ACC112 (cell line): Measurements from ENCODE around the gene CTNNBIP1.
"Not testable (repeated sequence)": the region's sequence is repeated elsewhere in the genome, so short reads cannot be mapped to it uniquely, and the experiment has no call there.

ENCODE experiments used
- H2AFZ ChIP-seq: fragments of 200-600 bp; sonication (generic); one replicate; pipeline ENCODE4 v1.6.0; 2017; ENCODE audit warnings: antibody characterized with exemption, low read length; ENCODE audit not compliant: unreplicated experiment
- H3K27ac ChIP-seq: fragments of 200-600 bp; sonication (generic); 2 replicates; pipeline ENCODE4 v1.5.1; 2014; ENCODE audit warnings: low read depth, mild to moderate bottlenecking, antibody characterized with exemption, low read length, moderate library complexity
- H3K27me3 ChIP-seq: fragments of 200-600 bp; sonication (generic); 2 replicates; pipeline ENCODE4 v1.6.1; 2014; ENCODE audit warnings: mild to moderate bottlenecking, antibody characterized with exemption, low read length, moderate library complexity, mixed read lengths; ENCODE audit not compliant: insufficient read depth
- H3K36me3 ChIP-seq: fragments of 200-600 bp; sonication (generic); 2 replicates; pipeline ENCODE4 v1.6.1; 2016; ENCODE audit warnings: mild to moderate bottlenecking, antibody characterized with exemption, low read length, moderate library complexity, mixed read lengths; ENCODE audit not compliant: insufficient read depth
- H3K4me1 ChIP-seq: fragments of 200-600 bp; sonication (generic); one replicate; pipeline ENCODE4 v1.6.1; 2016; ENCODE audit warnings: low read length, mixed read lengths; ENCODE audit not compliant: insufficient read depth, unreplicated experiment, control insufficient read depth
- H3K4me3 ChIP-seq: fragments of 200-600 bp; sonication (generic); 2 replicates; pipeline ENCODE4 v1.5.1; 2014; ENCODE audit warnings: mild to moderate bottlenecking, low read depth, low read length
- H3K79me2 ChIP-seq: fragments of 200-600 bp; sonication (generic); one replicate; pipeline ENCODE4 v1.6.0; 2016; ENCODE audit warnings: low read length; ENCODE audit not compliant: control insufficient read depth, unreplicated experiment, insufficient read depth

Gene CTNNBIP1

GRCh38 chr1:9805006-9805508 is 105.0 kb downstream of the CTNNBIP1 start:
- H3K27me3 ChIP-seq = no peaks in the 10 kb centered on the region
- no peaks in the 10 kb centered on the region for H3K4me1 ChIP-seq
- peaks cover 38% of the 10 kb centered on the region for H3K79me2 ChIP-seq
- no peak overlapping the region for H3K27ac ChIP-seq
- H3K4me3 ChIP-seq = no peak overlapping the region
- no peaks in the 10 kb centered on the region for H3K36me3 ChIP-seq
- no peak overlapping the region for H2AFZ ChIP-seq

GRCh38 chr1:9803003-9803918 is 106.8 kb downstream of the CTNNBIP1 start:
- not testable (repeated sequence) for H2AFZ ChIP-seq, H3K36me3 ChIP-seq, H3K27ac ChIP-seq, H3K27me3 ChIP-seq, H3K4me1 ChIP-seq, H3K4me3 ChIP-seq
- peaks cover 39% of the 10 kb centered on the region for H3K79me2 ChIP-seq

- Histone ChIP-seq H2AFZ (no peak overlapping the region), H3K27ac (no peak overlapping the region), H3K36me3 (no peaks in the 10 kb centered on the region), H3K4me1 (peaks cover 9% of the 10 kb centered on the region), H3K4me3 (no peak overlapping the region), H3K27me3 (no peaks in the 10 kb centered on the region), H3K79me2 (peaks cover 36% of the 10 kb centered on the region)
Observed at GRCh38 chr1:9801909-9802308, 108.2 kb downstream of the CTNNBIP1 start.
